Esophagus muscularis mucosa (tissue), 4 donors: Measurements from ENCODE around the gene PAFAH2.

ENCODE experiments used
- EP300 ChIP-seq: sonication (generic); formaldehyde crosslinking; IDR thresholded peaks from one replicate; pipeline ENCODE4 v1.6.1; 2017; ENCODE audit warnings: antibody characterized with exemption
- POLR2A ChIP-seq: fragments of 450-650 bp; IDR thresholded peaks from one replicate; pipeline ENCODE4 v1.6.1; 2017; ENCODE audit warnings: antibody characterized with exemption, moderate library complexity, mild to moderate bottlenecking, low read depth
- TF ChIP-seq, protein P1 (sequence below), 3 experiments: fragments of 200-600 bp in 2 of 3; fragments of 450-650 bp in 1 of 3; sonication (generic) in 2 of 3; IDR thresholded peaks; one replicate each; pipeline ENCODE4 v1.5.1; 2017 to 2019; ENCODE audit warnings: antibody characterized with exemption in 3 of 3, mild to moderate bottlenecking in 2 of 3, moderate library complexity in 1 of 3

DNA sequence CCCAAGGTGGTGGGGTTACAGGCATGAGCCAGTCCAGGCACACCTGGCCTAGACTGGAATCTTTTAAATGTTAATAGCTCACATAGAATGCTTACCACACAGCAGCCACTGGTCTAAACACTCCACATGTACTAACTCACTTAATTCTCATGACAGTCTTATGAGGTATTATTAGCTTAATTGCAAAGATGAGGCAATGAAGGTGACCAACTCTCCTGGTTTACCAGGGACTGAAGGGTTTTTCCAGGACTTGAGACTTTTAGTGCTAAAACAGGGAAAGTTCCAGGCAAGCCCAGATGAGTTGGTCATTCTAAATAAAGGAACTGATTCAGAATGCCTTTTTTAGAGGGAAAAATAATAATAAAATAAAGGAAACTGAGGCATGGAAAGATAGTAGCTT lies 84.7 kb downstream of the PAFAH2 start:
- TF ChIP-seq, protein P1, sequence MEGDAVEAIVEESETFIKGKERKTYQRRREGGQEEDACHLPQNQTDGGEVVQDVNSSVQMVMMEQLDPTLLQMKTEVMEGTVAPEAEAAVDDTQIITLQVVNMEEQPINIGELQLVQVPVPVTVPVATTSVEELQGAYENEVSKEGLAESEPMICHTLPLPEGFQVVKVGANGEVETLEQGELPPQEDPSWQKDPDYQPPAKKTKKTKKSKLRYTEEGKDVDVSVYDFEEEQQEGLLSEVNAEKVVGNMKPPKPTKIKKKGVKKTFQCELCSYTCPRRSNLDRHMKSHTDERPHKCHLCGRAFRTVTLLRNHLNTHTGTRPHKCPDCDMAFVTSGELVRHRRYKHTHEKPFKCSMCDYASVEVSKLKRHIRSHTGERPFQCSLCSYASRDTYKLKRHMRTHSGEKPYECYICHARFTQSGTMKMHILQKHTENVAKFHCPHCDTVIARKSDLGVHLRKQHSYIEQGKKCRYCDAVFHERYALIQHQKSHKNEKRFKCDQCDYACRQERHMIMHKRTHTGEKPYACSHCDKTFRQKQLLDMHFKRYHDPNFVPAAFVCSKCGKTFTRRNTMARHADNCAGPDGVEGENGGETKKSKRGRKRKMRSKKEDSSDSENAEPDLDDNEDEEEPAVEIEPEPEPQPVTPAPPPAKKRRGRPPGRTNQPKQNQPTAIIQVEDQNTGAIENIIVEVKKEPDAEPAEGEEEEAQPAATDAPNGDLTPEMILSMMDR (IDR thresholded peaks at IDR 0.05): no peak
- TF ChIP-seq POLR2A (no peak), EP300 (no peak)
